Mesothelial cell of epicardium (in vitro differentiated cells): ENCODE results near the gene CACNA1C. TPM values are rescaled to one million over a fixed set of nuclear protein-coding genes. Genes with fewer than 3 reads are reported as not detected.
A peak's percentile ranks its signal among the peaks of the same experiment; 100 is the strongest.

Source experiments
- DNase-seq, 2 experiments: peaks; one replicate each; pipeline ENCODE4 v3.0.0; 2021; ENCODE audit warnings: low spot score in 2 of 2; ENCODE audit not compliant: unreplicated experiment in 2 of 2
- H3K27ac Mint-ChIP-seq: 2 replicates; pipeline ENCODE4 v1.8.0; 2021; ENCODE audit warnings: mixed read lengths
- H3K27me3 Mint-ChIP-seq: 2 replicates; pipeline ENCODE4 v1.8.0; 2021; ENCODE audit warnings: low read depth, mixed read lengths
- H3K36me3 Mint-ChIP-seq: 2 replicates; pipeline ENCODE4 v1.8.0; 2021; ENCODE audit warnings: mixed read lengths
- H3K4me1 Mint-ChIP-seq: 2 replicates; pipeline ENCODE4 v1.8.0; 2021; ENCODE audit warnings: mixed read lengths
- H3K4me3 Mint-ChIP-seq: 2 replicates; pipeline ENCODE4 v1.8.0; 2021; ENCODE audit warnings: mild to moderate bottlenecking, moderate library complexity, mixed read lengths
- H3K9me3 Mint-ChIP-seq: 2 replicates; pipeline ENCODE4 v1.8.0; 2021; ENCODE audit warnings: mixed read lengths
- total RNA-seq: library from RNA; stranded (reverse); gene quantifications from 3 replicates; pipeline ENCODE4 v1.2.1, GENCODE V29; 2021
- TF ChIP-seq, protein P1 (sequence below): fragments of 200-600 bp; sonication (generic); IDR thresholded peaks from one replicate; pipeline ENCODE4 v1.5.0; 2021; ENCODE audit warnings: antibody characterized with exemption; ENCODE audit not compliant: unreplicated experiment

The CACNA1C gene
- total RNA-seq, 1 donor from 2014 or later: 33.6 TPM

DNA sequence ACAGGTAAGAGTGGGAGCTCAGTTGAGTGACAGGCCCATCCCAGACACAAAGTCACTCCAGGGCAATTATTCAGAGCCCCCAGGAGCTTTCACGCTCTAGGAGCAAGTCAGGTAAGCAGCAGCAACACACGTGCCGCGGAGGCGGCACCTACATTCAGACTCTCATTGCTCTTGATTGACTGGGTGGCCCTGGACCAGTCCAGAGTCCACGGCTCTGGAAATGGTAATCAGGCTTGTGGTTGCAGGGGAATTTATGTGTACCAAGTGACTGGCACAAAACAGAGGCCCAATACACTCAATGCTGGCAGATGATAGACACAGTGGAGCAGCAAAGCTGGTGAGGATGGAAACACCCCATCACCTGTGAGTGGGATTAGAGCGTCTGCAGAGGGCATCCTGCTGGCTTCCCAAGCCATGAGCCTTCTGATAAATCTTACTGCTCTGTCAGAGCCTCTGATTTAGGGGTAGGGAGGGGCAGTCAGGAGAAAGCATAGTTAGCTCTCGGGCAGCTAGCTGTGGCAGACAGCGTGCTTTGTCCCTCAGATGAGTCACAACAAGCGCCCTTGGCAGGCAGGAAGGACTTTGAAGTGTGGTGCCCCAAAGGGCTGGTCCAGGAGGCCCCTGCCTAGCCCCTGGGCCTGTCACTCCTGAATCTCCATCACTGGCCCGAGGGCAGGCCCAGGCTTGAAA, 344.7 kb downstream of the CACNA1C start:
- TF ChIP-seq, protein P1, sequence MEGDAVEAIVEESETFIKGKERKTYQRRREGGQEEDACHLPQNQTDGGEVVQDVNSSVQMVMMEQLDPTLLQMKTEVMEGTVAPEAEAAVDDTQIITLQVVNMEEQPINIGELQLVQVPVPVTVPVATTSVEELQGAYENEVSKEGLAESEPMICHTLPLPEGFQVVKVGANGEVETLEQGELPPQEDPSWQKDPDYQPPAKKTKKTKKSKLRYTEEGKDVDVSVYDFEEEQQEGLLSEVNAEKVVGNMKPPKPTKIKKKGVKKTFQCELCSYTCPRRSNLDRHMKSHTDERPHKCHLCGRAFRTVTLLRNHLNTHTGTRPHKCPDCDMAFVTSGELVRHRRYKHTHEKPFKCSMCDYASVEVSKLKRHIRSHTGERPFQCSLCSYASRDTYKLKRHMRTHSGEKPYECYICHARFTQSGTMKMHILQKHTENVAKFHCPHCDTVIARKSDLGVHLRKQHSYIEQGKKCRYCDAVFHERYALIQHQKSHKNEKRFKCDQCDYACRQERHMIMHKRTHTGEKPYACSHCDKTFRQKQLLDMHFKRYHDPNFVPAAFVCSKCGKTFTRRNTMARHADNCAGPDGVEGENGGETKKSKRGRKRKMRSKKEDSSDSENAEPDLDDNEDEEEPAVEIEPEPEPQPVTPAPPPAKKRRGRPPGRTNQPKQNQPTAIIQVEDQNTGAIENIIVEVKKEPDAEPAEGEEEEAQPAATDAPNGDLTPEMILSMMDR: no peak
- DNase-seq: no peak
- Mint-ChIP-seq H3K36me3 (no peaks in the 10 kb centered on the region), H3K9me3 (peaks cover 9% of the 10 kb centered on the region), H3K4me3 (no peak overlapping the region), H3K27me3 (no peaks in the 10 kb centered on the region), H3K4me1 (peaks cover 29% of the 10 kb centered on the region), H3K27ac (peak overlapping the region; percentile 47)

DNA sequence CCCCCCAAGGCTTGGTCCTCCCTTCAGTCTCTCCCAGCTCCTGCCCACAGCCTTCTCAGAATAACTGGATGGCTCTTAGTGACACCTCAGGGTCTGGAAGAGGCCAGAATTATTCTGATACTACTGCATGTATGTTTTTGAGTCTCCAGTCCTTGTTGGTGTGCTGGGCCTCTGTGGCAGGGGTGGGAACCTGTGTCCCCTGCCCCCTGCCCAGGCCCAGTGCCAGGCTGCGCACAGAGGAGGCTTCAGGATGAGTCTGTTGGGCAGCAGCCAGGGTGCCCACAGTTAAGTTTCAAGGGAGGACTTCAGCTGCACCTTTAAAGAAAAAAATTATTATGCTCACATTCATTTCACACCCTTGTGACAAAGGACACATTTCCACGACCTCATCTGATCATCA, 348.3 kb downstream of the CACNA1C start:
- DNase-seq: no peak
- Mint-ChIP-seq H3K27me3 (no peaks in the 10 kb centered on the region), H3K27ac (no peak overlapping the region), H3K4me3 (no peak overlapping the region), H3K4me1 (peaks cover 29% of the 10 kb centered on the region), H3K9me3 (peaks cover 19% of the 10 kb centered on the region), H3K36me3 (peaks cover 6% of the 10 kb centered on the region)
- TF ChIP-seq, protein P1: no peak

DNA sequence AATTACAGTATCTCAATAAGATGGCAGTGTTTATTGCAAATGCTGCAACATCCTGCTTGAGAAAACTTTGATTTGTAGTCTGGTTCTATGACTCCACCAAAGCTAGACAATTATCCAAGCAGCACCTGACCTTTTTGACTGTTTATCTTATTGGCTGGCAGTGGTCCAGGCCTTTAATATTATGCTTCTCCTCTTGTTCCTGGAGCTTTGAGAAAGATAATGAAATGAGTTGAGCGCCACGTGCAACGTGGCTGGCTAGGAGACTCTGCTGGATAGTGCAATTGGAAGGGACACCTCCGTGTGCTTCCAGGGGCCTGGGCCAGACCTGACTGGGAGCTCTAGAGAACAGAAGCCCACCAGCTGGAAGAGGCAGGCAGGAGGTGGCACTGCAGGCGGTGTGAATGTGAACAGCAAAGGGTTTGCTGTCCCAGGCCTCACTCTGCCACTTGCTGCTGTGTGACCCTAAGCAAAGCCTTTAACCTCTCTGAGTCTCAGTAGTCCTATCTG, 349.3 kb downstream of the CACNA1C start:
- Mint-ChIP-seq H3K27ac (no peak overlapping the region), H3K4me3 (no peak overlapping the region), H3K9me3 (peaks cover 24% of the 10 kb centered on the region), H3K36me3 (peaks cover 7% of the 10 kb centered on the region), H3K27me3 (no peaks in the 10 kb centered on the region), H3K4me1 (peaks cover 26% of the 10 kb centered on the region)
- no peak for DNase-seq
- TF ChIP-seq, protein P1: no peak

- no peak for DNase-seq
- H3K36me3 Mint-ChIP-seq: peaks cover 7% of the 10 kb centered on the region
- H3K27ac Mint-ChIP-seq: no peak overlapping the region
- no peak overlapping the region for H3K4me3 Mint-ChIP-seq
- peaks cover 24% of the 10 kb centered on the region for H3K9me3 Mint-ChIP-seq
- peaks cover 13% of the 10 kb centered on the region for H3K4me1 Mint-ChIP-seq
- no peaks in the 10 kb centered on the region for H3K27me3 Mint-ChIP-seq
- TF ChIP-seq, protein P1: no peak
These were observed 350.6 kb downstream of the CACNA1C start for GRCh38 chr12:2403221-2403976.

DNA sequence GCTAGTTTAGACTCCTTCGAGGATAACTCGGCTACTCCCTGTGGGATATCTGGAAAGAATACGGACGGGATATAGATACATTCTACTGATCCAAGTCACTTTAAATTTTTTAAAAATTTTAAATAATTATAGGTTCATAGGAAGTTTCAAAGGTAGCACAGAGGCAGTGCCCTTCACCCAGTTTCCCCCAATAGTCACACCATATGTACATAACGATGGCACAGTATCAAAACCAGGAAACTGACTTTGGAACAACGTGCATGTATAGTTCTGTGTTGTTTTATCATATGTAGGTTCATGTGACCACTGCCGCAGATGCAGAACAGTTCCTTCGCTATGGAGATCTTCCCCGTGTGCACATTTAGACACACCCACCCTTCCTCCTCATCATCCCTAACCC, 352.3 kb downstream of the CACNA1C start:
- Mint-ChIP-seq H3K4me1 (peaks cover 13% of the 10 kb centered on the region), H3K27ac (no peak overlapping the region), H3K4me3 (no peak overlapping the region), H3K36me3 (peaks cover 7% of the 10 kb centered on the region), H3K9me3 (peaks cover 15% of the 10 kb centered on the region), H3K27me3 (no peaks in the 10 kb centered on the region)
- no peak for DNase-seq
- TF ChIP-seq, protein P1: no peak
